K562 (cell line): ENCODE measurements around the gene USPL1. TPM values are rescaled to one million over a fixed set of nuclear protein-coding genes. Genes with fewer than 3 reads are reported as not detected.

Experiments used
- ADNP ChIP-seq: fragments of 200-800 bp; sonication (Bioruptor generic); IDR thresholded peaks from 2 replicates; pipeline ENCODE4 v1.6.1; 2016; ENCODE audit warnings: missing genetic modification characterization, missing compliant biosample characterization
- BRD9 ChIP-seq: fragments of 450-650 bp; IDR thresholded peaks from 2 replicates; pipeline ENCODE4 v1.6.1; 2018; ENCODE audit warnings: low read depth; ENCODE audit not compliant: partially characterized antibody
- CBFA2T2 ChIP-seq: fragments of 450-650 bp; conservative IDR thresholded peaks from 2 replicates; pipeline ENCODE4 v1.6.1; 2017; ENCODE audit warnings: mild to moderate bottlenecking
- CTBP1 ChIP-seq: fragments of 450-650 bp; IDR thresholded peaks from 2 replicates; pipeline ENCODE4 v1.6.1; 2016; ENCODE audit warnings: borderline replicate concordance
- DPF2 ChIP-seq: fragments of 450-650 bp; IDR thresholded peaks from 2 replicates; pipeline ENCODE4 v1.6.1; 2016
- ETV1 ChIP-seq: fragments of 450-650 bp; conservative IDR thresholded peaks from 2 replicates; pipeline ENCODE4 v1.6.1; 2016; ENCODE audit warnings: missing genetic modification characterization, control low read depth, low read depth, missing compliant biosample characterization
- GABPB1 ChIP-seq: sonication (generic); formaldehyde crosslinking; IDR thresholded peaks from 2 replicates; pipeline ENCODE4 v1.8.0; 2022; ENCODE audit warnings: mild to moderate bottlenecking, missing genetic modification reagents
- KLF6 ChIP-seq: fragments of 250-450 bp; sonication (Bioruptor Pico); IDR thresholded peaks from 2 replicates; pipeline ENCODE4 v1.4.0; 2020; ENCODE audit warnings: mild to moderate bottlenecking, moderate library complexity, borderline replicate concordance
- NFE2 ChIP-seq: IDR thresholded peaks from 2 replicates; pipeline ENCODE4 v1.6.1; 2014; ENCODE audit warnings: antibody characterized with exemption, low read depth
- NR1H2 ChIP-seq: sonication (generic); formaldehyde crosslinking; IDR thresholded peaks from 2 replicates; pipeline ENCODE4 v1.4.0; 2020; ENCODE audit warnings: mild to moderate bottlenecking, missing genetic modification reagents
- SAFB ChIP-seq: fragments of 200-400 bp; formaldehyde crosslinking; IDR thresholded peaks from 2 replicates; pipeline ENCODE4 v1.6.1; 2017; ENCODE audit warnings: low read depth, low read length, borderline replicate concordance
- SRSF3 ChIP-seq: fragments of 200-400 bp; formaldehyde crosslinking; IDR thresholded peaks from 2 replicates; pipeline ENCODE4 v1.6.1; 2016; ENCODE audit warnings: mild to moderate bottlenecking, low read length, moderate library complexity; ENCODE audit not compliant: insufficient read depth
- TAL1 ChIP-seq: fragments of 450-650 bp; IDR thresholded peaks from 2 replicates; pipeline ENCODE4 v1.6.1; 2016; ENCODE audit warnings: mild to moderate bottlenecking
- TBL1XR1 ChIP-seq, 2 experiments: IDR thresholded peaks; 2 replicates each; pipeline ENCODE4 v1.6.1; 2012; ENCODE audit warnings: improper control_type of control experiment in 2 of 2, low read length in 2 of 2, mild to moderate bottlenecking in 1 of 2
- TRIM24 ChIP-seq, 2 experiments: fragments of 450-650 bp; IDR thresholded peaks; 2 replicates each; pipeline ENCODE4 v1.6.1; 2016
- ZNF316 ChIP-seq: fragments of 450-650 bp; IDR thresholded peaks from 2 replicates; pipeline ENCODE4 v1.6.1; 2016
- ZNF436 ChIP-seq: fragments of 250-450, 450-650 bp; sonication (Bioruptor Pico); formaldehyde crosslinking; IDR thresholded peaks from 2 replicates; pipeline ENCODE4 v1.7.0; 2020; ENCODE audit warnings: mild to moderate bottlenecking
- ZNF507 ChIP-seq: conservative IDR thresholded peaks from 2 replicates; pipeline ENCODE4 v1.6.1; 2017; ENCODE audit warnings: missing genetic modification characterization, missing compliant biosample characterization
- polyA plus RNA-seq, 8 experiments: library from polyadenylated mRNA; depleted of rRNA in 4 of 8; stranded (reverse) in 5 of 8; unstranded in 3 of 8; fragments of >200 nt; fragmentation: Nextera tagmentation in 2 of 8; fragmentation: Illumina TruSeq in 1 of 8; extraction: Ambion mirVana in 2 of 8; extraction: Trizol in 1 of 8; gene quantifications; 2 replicates each; pipeline versions ENCODE4 v1.2.1 to v1.2.3, GENCODE V29; 2011 to 2014; ENCODE audit warnings: inconsistent platforms in 1 of 8, missing spikeins in 1 of 8
- total RNA-seq, 7 experiments: library from RNA; depleted of rRNA in 6 of 7; stranded (reverse); fragments of >200 nt in 6 of 7; fragmentation: Illumina TruSeq in 2 of 7; extraction: Trizol in 2 of 7; gene quantifications; 2 replicates each; pipeline versions ENCODE4 v1.2.1 to v1.2.3, GENCODE V29; 2011 to 2021; ENCODE audit warnings: low replicate concordance in 1 of 7
- TF ChIP-seq, protein P1 (sequence below), 2 experiments: fragments of 450-650 bp; IDR thresholded peaks; 2 replicates each; pipeline ENCODE4 v1.6.1; 2016
- TF ChIP-seq, protein P2 (sequence below): sonication (generic); formaldehyde crosslinking; IDR thresholded peaks from 2 replicates; pipeline ENCODE4 v1.8.0; 2023; ENCODE audit warnings: mild to moderate bottlenecking, missing genetic modification reagents
- TF ChIP-seq, protein P3 (sequence below): fragments of 250-450 bp; sonication (Bioruptor Pico); IDR thresholded peaks from 2 replicates; pipeline ENCODE4 v1.8.0; 2021; ENCODE audit warnings: mild to moderate bottlenecking, moderate library complexity
- TF ChIP-seq, protein P4 (sequence below): fragments of 450-650 bp; conservative IDR thresholded peaks from 2 replicates; pipeline ENCODE4 v1.6.1; 2016; ENCODE audit warnings: missing genetic modification characterization, low read depth, mild to moderate bottlenecking, missing compliant biosample characterization, moderate library complexity
- TF ChIP-seq, protein P5 (sequence below): fragments of 250-450 bp; sonication (Bioruptor Pico); IDR thresholded peaks from 2 replicates; pipeline ENCODE4 v1.4.0; 2020; ENCODE audit warnings: mild to moderate bottlenecking, moderate library complexity, borderline replicate concordance

USPL1 gene
- total and polyA plus RNA-seq, 9 of the 15 experiments (the other 6 are each of a cell fraction or from before 2014, with no cell fraction given) = 5.5 to 18.0 (median 12.0) TPM

DNA sequence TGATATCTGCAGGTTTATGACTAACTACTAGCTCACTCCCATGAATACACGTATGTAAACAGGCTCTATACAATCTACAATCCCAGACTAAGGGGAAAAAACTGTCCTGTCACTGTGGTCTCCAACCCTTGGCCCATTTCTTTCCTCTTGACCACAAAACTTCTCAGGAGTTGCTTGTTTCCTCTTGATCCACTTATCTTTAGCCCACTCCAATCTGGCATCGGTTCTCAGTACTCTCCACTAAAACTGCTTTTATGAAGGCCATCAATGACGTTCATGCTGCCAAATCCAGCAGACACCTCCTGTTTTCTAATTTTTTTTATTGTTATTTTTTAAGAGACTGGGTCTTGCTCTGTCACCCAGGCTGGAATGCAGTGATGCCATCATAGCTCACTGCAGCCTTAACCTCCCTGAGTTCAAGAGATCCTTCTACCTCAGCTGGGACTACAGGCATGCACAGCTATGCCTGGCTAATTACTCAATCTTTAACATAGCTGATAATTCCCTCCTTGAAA lies 31.9 kb upstream of the USPL1 start (continued):
- TF ChIP-seq, protein P1, sequence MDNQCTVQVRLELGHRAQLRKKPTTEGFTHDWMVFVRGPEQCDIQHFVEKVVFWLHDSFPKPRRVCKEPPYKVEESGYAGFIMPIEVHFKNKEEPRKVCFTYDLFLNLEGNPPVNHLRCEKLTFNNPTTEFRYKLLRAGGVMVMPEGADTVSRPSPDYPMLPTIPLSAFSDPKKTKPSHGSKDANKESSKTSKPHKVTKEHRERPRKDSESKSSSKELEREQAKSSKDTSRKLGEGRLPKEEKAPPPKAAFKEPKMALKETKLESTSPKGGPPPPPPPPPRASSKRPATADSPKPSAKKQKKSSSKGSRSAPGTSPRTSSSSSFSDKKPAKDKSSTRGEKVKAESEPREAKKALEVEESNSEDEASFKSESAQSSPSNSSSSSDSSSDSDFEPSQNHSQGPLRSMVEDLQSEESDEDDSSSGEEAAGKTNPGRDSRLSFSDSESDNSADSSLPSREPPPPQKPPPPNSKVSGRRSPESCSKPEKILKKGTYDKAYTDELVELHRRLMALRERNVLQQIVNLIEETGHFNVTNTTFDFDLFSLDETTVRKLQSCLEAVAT (IDR thresholded peaks at IDR 0.05) = peak in 1 of 2 experiments; percentile 93; a peak in 2 of 4 replicates
- TF ChIP-seq, protein P2, sequence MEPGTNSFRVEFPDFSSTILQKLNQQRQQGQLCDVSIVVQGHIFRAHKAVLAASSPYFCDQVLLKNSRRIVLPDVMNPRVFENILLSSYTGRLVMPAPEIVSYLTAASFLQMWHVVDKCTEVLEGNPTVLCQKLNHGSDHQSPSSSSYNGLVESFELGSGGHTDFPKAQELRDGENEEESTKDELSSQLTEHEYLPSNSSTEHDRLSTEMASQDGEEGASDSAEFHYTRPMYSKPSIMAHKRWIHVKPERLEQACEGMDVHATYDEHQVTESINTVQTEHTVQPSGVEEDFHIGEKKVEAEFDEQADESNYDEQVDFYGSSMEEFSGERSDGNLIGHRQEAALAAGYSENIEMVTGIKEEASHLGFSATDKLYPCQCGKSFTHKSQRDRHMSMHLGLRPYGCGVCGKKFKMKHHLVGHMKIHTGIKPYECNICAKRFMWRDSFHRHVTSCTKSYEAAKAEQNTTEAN (CRISPR knock-in tag) = no peak
- no peak for TF ChIP-seq SRSF3
- no peak for TF ChIP-seq NR1H2 (CRISPR knock-in tag)
- no peak for TF ChIP-seq ADNP
- peak; percentile 56; the same call in 1 of the 2 replicates for TF ChIP-seq ZNF316
- 0 out of 4 replicates have a peak, but pooled peaks of 1 of the 2 experiments have one; percentile 27 for TF ChIP-seq TRIM24 (IDR thresholded peaks at IDR 0.05)
- TF ChIP-seq SAFB = no peak
- peak; percentile 63 for TF ChIP-seq TAL1
- no peak for TF ChIP-seq ZNF436
- TF ChIP-seq, protein P3, sequence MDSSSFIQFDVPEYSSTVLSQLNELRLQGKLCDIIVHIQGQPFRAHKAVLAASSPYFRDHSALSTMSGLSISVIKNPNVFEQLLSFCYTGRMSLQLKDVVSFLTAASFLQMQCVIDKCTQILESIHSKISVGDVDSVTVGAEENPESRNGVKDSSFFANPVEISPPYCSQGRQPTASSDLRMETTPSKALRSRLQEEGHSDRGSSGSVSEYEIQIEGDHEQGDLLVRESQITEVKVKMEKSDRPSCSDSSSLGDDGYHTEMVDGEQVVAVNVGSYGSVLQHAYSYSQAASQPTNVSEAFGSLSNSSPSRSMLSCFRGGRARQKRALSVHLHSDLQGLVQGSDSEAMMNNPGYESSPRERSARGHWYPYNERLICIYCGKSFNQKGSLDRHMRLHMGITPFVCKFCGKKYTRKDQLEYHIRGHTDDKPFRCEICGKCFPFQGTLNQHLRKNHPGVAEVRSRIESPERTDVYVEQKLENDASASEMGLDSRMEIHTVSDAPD (CRISPR knock-in tag) = no peak
- peak; percentile 94 for TF ChIP-seq NFE2
- TF ChIP-seq, protein P4, sequence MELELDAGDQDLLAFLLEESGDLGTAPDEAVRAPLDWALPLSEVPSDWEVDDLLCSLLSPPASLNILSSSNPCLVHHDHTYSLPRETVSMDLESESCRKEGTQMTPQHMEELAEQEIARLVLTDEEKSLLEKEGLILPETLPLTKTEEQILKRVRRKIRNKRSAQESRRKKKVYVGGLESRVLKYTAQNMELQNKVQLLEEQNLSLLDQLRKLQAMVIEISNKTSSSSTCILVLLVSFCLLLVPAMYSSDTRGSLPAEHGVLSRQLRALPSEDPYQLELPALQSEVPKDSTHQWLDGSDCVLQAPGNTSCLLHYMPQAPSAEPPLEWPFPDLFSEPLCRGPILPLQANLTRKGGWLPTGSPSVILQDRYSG (tag) = no peak
- peak; percentile 75 for TF ChIP-seq DPF2
- TF ChIP-seq CBFA2T2 = peak; percentile 70
- no peak for TF ChIP-seq KLF6 (CRISPR knock-in tag)
- no peak for TF ChIP-seq CTBP1
- no peak for TF ChIP-seq ZNF507 (tag)
- TF ChIP-seq, protein P5, sequence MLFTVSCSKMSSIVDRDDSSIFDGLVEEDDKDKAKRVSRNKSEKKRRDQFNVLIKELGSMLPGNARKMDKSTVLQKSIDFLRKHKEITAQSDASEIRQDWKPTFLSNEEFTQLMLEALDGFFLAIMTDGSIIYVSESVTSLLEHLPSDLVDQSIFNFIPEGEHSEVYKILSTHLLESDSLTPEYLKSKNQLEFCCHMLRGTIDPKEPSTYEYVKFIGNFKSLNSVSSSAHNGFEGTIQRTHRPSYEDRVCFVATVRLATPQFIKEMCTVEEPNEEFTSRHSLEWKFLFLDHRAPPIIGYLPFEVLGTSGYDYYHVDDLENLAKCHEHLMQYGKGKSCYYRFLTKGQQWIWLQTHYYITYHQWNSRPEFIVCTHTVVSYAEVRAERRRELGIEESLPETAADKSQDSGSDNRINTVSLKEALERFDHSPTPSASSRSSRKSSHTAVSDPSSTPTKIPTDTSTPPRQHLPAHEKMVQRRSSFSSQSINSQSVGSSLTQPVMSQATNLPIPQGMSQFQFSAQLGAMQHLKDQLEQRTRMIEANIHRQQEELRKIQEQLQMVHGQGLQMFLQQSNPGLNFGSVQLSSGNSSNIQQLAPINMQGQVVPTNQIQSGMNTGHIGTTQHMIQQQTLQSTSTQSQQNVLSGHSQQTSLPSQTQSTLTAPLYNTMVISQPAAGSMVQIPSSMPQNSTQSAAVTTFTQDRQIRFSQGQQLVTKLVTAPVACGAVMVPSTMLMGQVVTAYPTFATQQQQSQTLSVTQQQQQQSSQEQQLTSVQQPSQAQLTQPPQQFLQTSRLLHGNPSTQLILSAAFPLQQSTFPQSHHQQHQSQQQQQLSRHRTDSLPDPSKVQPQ = no peak
- TF ChIP-seq BRD9 = no peak
- 0 out of 4 replicates have a peak, but pooled peaks of 1 of the 2 experiments have one; percentile 43 for TF ChIP-seq TBL1XR1 (IDR thresholded peaks at IDR 0.05; ENCODE audit: low read length in 2 of 2)
- no peak for TF ChIP-seq GABPB1 (CRISPR knock-in tag)
- peak; percentile 30; the same call in 1 of the 2 replicates for TF ChIP-seq ETV1 (tag)
